IMR-90 (cell line): ENCODE results near the gene PITPNC1. TPM values are rescaled to one million over a fixed set of nuclear protein-coding genes. Genes with fewer than 3 reads are reported as not detected.

Experiments
- ATAC-seq: fragments of 200-7000 bp; cut with Tn5 transposase; 2 replicates; pipeline ENCODE4 v1.9.1; 2020; ENCODE audit warnings: low read depth, mild to moderate bottlenecking, moderate library complexity
- BruUV-seq: library from RNA; stranded (reverse); fragments of 400-500 nt; replicated peaks from 2 replicates; lab custom pipeline; 2021; lab: Mats Ljungman, UMichigan
- CTCF ChIA-PET: fragments of 300-600 bp; formaldehyde crosslinking; extraction: SDS; loops from one replicate; lab custom pipeline; 2021; ENCODE audit warnings: antibody characterized with exemption; lab: Yijun Ruan, JAX
- POLR2A ChIA-PET: fragments of 300-600 bp; sonication (Branson Sonifier 250); formaldehyde crosslinking; loops from one replicate; lab custom pipeline; 2022; ENCODE audit warnings: antibody characterized with exemption; ENCODE audit not compliant: unreplicated experiment; lab: Charles Lee
- DNase-seq: peaks from one replicate; pipeline ENCODE4 v3.0.0; 2013
- H2AFZ ChIP-seq: replicated peaks from 2 replicates; pipeline ENCODE3; 2013; ENCODE audit warnings: low read length, mild to moderate bottlenecking; ENCODE audit not compliant: poor library complexity
- H2AK5ac ChIP-seq: 2 replicates; pipeline ENCODE4 v1.6.1; 2013; ENCODE audit warnings: low read depth, low read length, inconsistent platforms
- H2AK9ac ChIP-seq: replicated peaks from 2 replicates; pipeline ENCODE3; 2013; ENCODE audit warnings: mild to moderate bottlenecking, low read depth, low read length, moderate library complexity; ENCODE audit not compliant: poor library complexity
- H2BK120ac ChIP-seq: 2 replicates; pipeline ENCODE4 v1.6.1; 2013; ENCODE audit warnings: low read depth, low read length, inconsistent platforms
- H2BK15ac ChIP-seq: 3 replicates; pipeline ENCODE4 v1.6.1; 2013; ENCODE audit warnings: low read depth, low read length, inconsistent platforms
- H2BK20ac ChIP-seq: 2 replicates; pipeline ENCODE4 v1.6.1; 2013; ENCODE audit warnings: low read depth, mild to moderate bottlenecking, inconsistent platforms, low read length, moderate library complexity
- H2BK5ac ChIP-seq: 2 replicates; pipeline ENCODE4 v1.6.1; 2013; ENCODE audit warnings: mild to moderate bottlenecking, low read depth, low read length, inconsistent platforms; ENCODE audit not compliant: poor library complexity, severe bottlenecking
- H3K14ac ChIP-seq: replicated peaks from 2 replicates; pipeline ENCODE4 v1.6.1; 2013; ENCODE audit warnings: low read depth, low read length, inconsistent platforms
- H3K18ac ChIP-seq: 2 replicates; pipeline ENCODE4 v1.6.1; 2013; ENCODE audit warnings: low read depth, low read length, control low read depth
- H3K23ac ChIP-seq: 2 replicates; pipeline ENCODE4 v1.6.1; 2013; ENCODE audit warnings: low read depth, low read length, inconsistent platforms
- H3K27ac ChIP-seq: 2 replicates; pipeline ENCODE4 v1.5.1; 2013; ENCODE audit warnings: mild to moderate bottlenecking, control low read depth, low read length; ENCODE audit not compliant: insufficient read depth
- H3K27me3 ChIP-seq: 2 replicates; pipeline ENCODE4 v1.6.1; 2013; ENCODE audit warnings: low read length; ENCODE audit not compliant: control insufficient read depth, insufficient read depth
- H3K36me3 ChIP-seq: 2 replicates; pipeline ENCODE4 v1.6.1; 2013; ENCODE audit warnings: low read length, mixed read lengths; ENCODE audit not compliant: control insufficient read depth, insufficient read depth
- H3K4ac ChIP-seq: 2 replicates; pipeline ENCODE4 v1.6.1; 2013; ENCODE audit warnings: low read depth, low read length, inconsistent platforms
- H3K4me1 ChIP-seq: 2 replicates; pipeline ENCODE4 v1.6.1; 2013; ENCODE audit warnings: low read length, mixed read lengths; ENCODE audit not compliant: control insufficient read depth, insufficient read depth
- H3K4me2 ChIP-seq: 2 replicates; pipeline ENCODE4 v1.6.1; 2013; ENCODE audit warnings: low read depth, mild to moderate bottlenecking, control low read depth, low read length, moderate library complexity
- H3K4me3 ChIP-seq: 2 replicates; pipeline ENCODE4 v1.5.1; 2013; ENCODE audit warnings: low read depth, mild to moderate bottlenecking, control low read depth, low read length, moderate library complexity; ENCODE audit not compliant: insufficient read depth
- H3K56ac ChIP-seq: 2 replicates; pipeline ENCODE4 v1.6.1; 2013; ENCODE audit warnings: low read length, inconsistent platforms; ENCODE audit not compliant: insufficient read depth; ENCODE audit errors: extremely low read depth
- H3K79me1 ChIP-seq, 2 experiments: 2 replicates each; pipeline ENCODE4 v1.6.1; 2013; ENCODE audit warnings: low read length in 2 of 2, inconsistent platforms in 1 of 2, low read depth in 1 of 2
- H3K9ac ChIP-seq: 2 replicates; pipeline ENCODE4 v1.6.1; 2013; ENCODE audit warnings: low read depth, low read length, control low read depth
- H3K9me1 ChIP-seq: 2 replicates; pipeline ENCODE4 v1.6.1; 2013; ENCODE audit warnings: low read length, inconsistent platforms; ENCODE audit not compliant: insufficient read depth
- H3K9me3 ChIP-seq: 2 replicates; pipeline ENCODE4 v1.6.1; 2013; ENCODE audit warnings: low read length; ENCODE audit not compliant: control insufficient read depth, insufficient read depth
- H4K20me1 ChIP-seq: 2 replicates; pipeline ENCODE4 v1.6.1; 2013; ENCODE audit warnings: low read length, inconsistent platforms; ENCODE audit not compliant: insufficient read depth
- H4K5ac ChIP-seq: 2 replicates; pipeline ENCODE4 v1.6.1; 2013; ENCODE audit warnings: mild to moderate bottlenecking, low read depth, low read length, control low read depth
- H4K8ac ChIP-seq, 2 experiments: 2 replicates each; pipeline ENCODE4 v1.6.1; 2013; ENCODE audit warnings: low read depth in 2 of 2, low read length in 2 of 2, control low read depth in 1 of 2, inconsistent platforms in 1 of 2
- H4K91ac ChIP-seq: 2 replicates; pipeline ENCODE4 v1.6.1; 2013; ENCODE audit warnings: low read depth, low read length, inconsistent platforms; ENCODE audit not compliant: insufficient read depth
- BHLHE40 ChIP-seq: fragments of 150-350 bp; IDR thresholded peaks from 2 replicates; pipeline ENCODE4 v1.6.1; 2016; ENCODE audit warnings: mild to moderate bottlenecking, low read depth, low read length
- CEBPB ChIP-seq: IDR thresholded peaks from 2 replicates; pipeline ENCODE4 v1.6.1; 2012; ENCODE audit warnings: low read depth, low read length, improper control_type of control experiment
- CHD1 ChIP-seq: IDR thresholded peaks from 2 replicates; pipeline ENCODE4 v1.6.1; 2012; ENCODE audit warnings: low read depth, low read length, improper control_type of control experiment
- CTCF ChIP-seq: conservative IDR thresholded peaks from 2 replicates; pipeline ENCODE4 v1.5.1; 2012; ENCODE audit warnings: mild to moderate bottlenecking, low read depth, low read length, improper control_type of control experiment
- ELK1 ChIP-seq: fragments of 150-350 bp; IDR thresholded peaks from 2 replicates; pipeline ENCODE4 v1.6.1; 2016; ENCODE audit warnings: low read depth, mild to moderate bottlenecking, low read length, moderate library complexity, borderline replicate concordance
- FOS ChIP-seq: fragments of 150-350 bp; IDR thresholded peaks from 2 replicates; pipeline ENCODE4 v1.6.1; 2016; ENCODE audit warnings: low read depth, low read length
- MAFK ChIP-seq: IDR thresholded peaks from 2 replicates; pipeline ENCODE4 v1.6.1; 2012; ENCODE audit warnings: low read depth, low read length, improper control_type of control experiment
- MAZ ChIP-seq: IDR thresholded peaks from 2 replicates; pipeline ENCODE4 v1.6.1; 2012; ENCODE audit warnings: low read depth, mild to moderate bottlenecking, low read length, improper control_type of control experiment, moderate library complexity, borderline replicate concordance
- MXI1 ChIP-seq: IDR thresholded peaks from 2 replicates; pipeline ENCODE4 v1.6.1; 2012; ENCODE audit warnings: low read depth, mild to moderate bottlenecking, low read length, moderate library complexity, borderline replicate concordance
- NFE2L2 ChIP-seq: fragments of 150-350 bp; IDR thresholded peaks from 2 replicates; pipeline ENCODE4 v1.6.1; 2016; ENCODE audit warnings: low read depth, mild to moderate bottlenecking, low read length
- POLR2A ChIP-seq: IDR thresholded peaks from 2 replicates; pipeline ENCODE4 v1.6.1; 2012; ENCODE audit warnings: mild to moderate bottlenecking, low read depth, low read length
- RAD21 ChIP-seq: IDR thresholded peaks from 2 replicates; pipeline ENCODE4 v1.6.1; 2012; ENCODE audit warnings: low read length, improper control_type of control experiment
- RCOR1 ChIP-seq: IDR thresholded peaks from 2 replicates; pipeline ENCODE4 v1.6.1; 2012; ENCODE audit warnings: mild to moderate bottlenecking, low read length, improper control_type of control experiment; ENCODE audit not compliant: insufficient replicate concordance
- RFX5 ChIP-seq: IDR thresholded peaks from 2 replicates; pipeline ENCODE4 v1.8.0; 2012; ENCODE audit warnings: low read depth, mild to moderate bottlenecking, low read length, moderate library complexity
- SMC3 ChIP-seq: fragments of 150-350 bp; IDR thresholded peaks from 2 replicates; pipeline ENCODE4 v1.6.1; 2016; ENCODE audit warnings: low read depth, mild to moderate bottlenecking, antibody characterized with exemption, low read length, moderate library complexity
- USF2 ChIP-seq: fragments of 150-350 bp; IDR thresholded peaks from 2 replicates; pipeline ENCODE4 v1.6.1; 2017; ENCODE audit warnings: mild to moderate bottlenecking, antibody characterized with exemption, low read length, low read depth
- WGBS, 2 experiments: methylation state at CpG; one replicate each; pipeline versions ENCODE4 v1.1.5 to v1.1.7; 2013; ENCODE audit warnings: missing lambda C conversion rate in 2 of 2; ENCODE audit not compliant: insufficient read length in 1 of 2; ENCODE audit errors: extremely low coverage in 2 of 2; 5-methylcytosine and 5-hydroxymethylcytosine counted together
- dilution Hi-C: fragments of 300-500 bp; cut with HindIII; formaldehyde crosslinking; loops from one replicate; pipeline ENCODE4 v1.14.3; 2018; ENCODE audit warnings: low sequenced_read_pairs; ENCODE audit not compliant: unreplicated experiment
- in situ Hi-C: fragments of 300-500 bp; cut with MboI; formaldehyde crosslinking; loops from 3 replicates; pipeline ENCODE4 v1.14.3; 2019; ENCODE audit warnings: low sequenced_read_pairs, inconsistent platforms, mixed read lengths
- intact Hi-C: fragments of 100-400 bp; cut with micrococcal nuclease; formaldehyde crosslinking; loops from 2 replicates; pipeline ENCODE4 v1.10.0; 2022
- polyA plus RNA-seq, 3 experiments: library from polyadenylated mRNA; depleted of rRNA; stranded (reverse); fragments of >200 nt; gene quantifications; 2 replicates each; pipeline ENCODE4 v1.2.3, GENCODE V29; 2012; ENCODE audit warnings: low replicate concordance in 1 of 3
- total RNA-seq: library from RNA; depleted of rRNA; stranded (reverse); fragments of >200 nt; gene quantifications from 2 replicates; pipeline ENCODE4 v1.2.3, GENCODE V29; 2012

The PITPNC1 gene
- total and polyA plus RNA-seq, 2 of the 4 experiments (the other 2 are of a cell fraction) = 4.1 TPM

- Histone ChIP-seq H3K4ac (no peak overlapping the region), H2AK9ac (no peak overlapping the region), H3K18ac (no peak overlapping the region), H3K4me2 (no peak overlapping the region), H3K23ac (no peak overlapping the region), H2AFZ (no peak overlapping the region), H3K4me3 (no peak overlapping the region), H3K14ac (no peak overlapping the region), H2BK5ac (no peak overlapping the region), H4K5ac (no peak overlapping the region), H3K79me1 (no peaks in the 10 kb centered on the region), H2BK15ac (no peak overlapping the region), H4K8ac (no peak overlapping the region), H2BK120ac (no peak overlapping the region), H3K9me3 (no peaks in the 10 kb centered on the region), H3K9me1 (peaks cover 4% of the 10 kb centered on the region; the same call in 1 of the 2 replicates), H3K4me1 (peaks cover 6% of the 10 kb centered on the region), H3K9ac (no peak overlapping the region), H2BK20ac (no peak overlapping the region), H3K36me3 (peaks cover under 1% of the 10 kb centered on the region), H3K56ac (no peak overlapping the region), H4K91ac (no peak overlapping the region), H3K27ac (no peak overlapping the region), H4K20me1 (no peaks in the 10 kb centered on the region), H2AK5ac (no peak overlapping the region), H3K27me3 (no peaks in the 10 kb centered on the region)
- ATAC-seq (no peak), DNase-seq (no peak)
- no CpG with 5 or more reads among the region's 8 CpGs for WGBS, 2 experiments
- intact Hi-C loops = no loop called here
- in situ Hi-C loops = no loop called here
- dilution Hi-C loops = no loop called here
- TF ChIP-seq MAFK (no peak), CHD1 (no peak), USF2 (no peak), RCOR1 (no peak), SMC3 (no peak), BHLHE40 (no peak), MAZ (no peak), ELK1 (no peak), MXI1 (no peak), FOS (no peak), RFX5 (no peak), CEBPB (no peak), NFE2L2 (no peak), RAD21 (no peak), POLR2A (no peak), CTCF (no peak)
- BruUV-seq = no TSS peak
- ChIA-PET POLR2A (no interaction called here), CTCF (no interaction called here)
Observed at GRCh38 chr17:67637901-67638641, 261.0 kb downstream of the PITPNC1 start.
